Measurements from ENCODE around the gene DERL3. TPM values are rescaled to one million over a fixed set of nuclear protein-coding genes. Genes with fewer than 3 reads are reported as not detected.

Gene DERL3
- total RNA-seq, 1 donor from 2014 or later: 13.4 TPM

- DNase-seq: no peak
- Mint-ChIP-seq H3K27ac (no peak overlapping the region), H3K4me3 (no peak overlapping the region)
Observed at GRCh38 chr22:23832226-23833016, 6.4 kb downstream of the DERL3 start.

GRCh38 chr22:23831781-23832180 is 7.0 kb downstream of the DERL3 start:
- H3K27me3 Mint-ChIP-seq: no peaks in the 10 kb centered on the region
- peaks cover 30% of the 10 kb centered on the region for H3K36me3 Mint-ChIP-seq (ENCODE audit: low read depth)
- H3K9me3 Mint-ChIP-seq: no peaks in the 10 kb centered on the region
- peaks cover 5% of the 10 kb centered on the region for H3K4me1 Mint-ChIP-seq
- no peak for DNase-seq
- no peak overlapping the region for H3K27ac Mint-ChIP-seq
- intact Hi-C loops (cut with micrococcal nuclease): loop anchor here (10.0 kb wide), 1 partner anchor 117 kb away; no protein-coding TSS in a partner anchor
- H3K4me3 Mint-ChIP-seq: no peak overlapping the region

More at GRCh38 chr22:23832226-23833016, 6.4 kb downstream of the DERL3 start:
- H3K9me3 Mint-ChIP-seq: no peaks in the 10 kb centered on the region
- H3K36me3 Mint-ChIP-seq (ENCODE audit: low read depth): peaks cover 27% of the 10 kb centered on the region
- H3K4me1 Mint-ChIP-seq: peaks cover 7% of the 10 kb centered on the region
- intact Hi-C loops (cut with micrococcal nuclease): loop anchor here (10.0 kb wide), 1 partner anchor 118 kb away; no protein-coding TSS in a partner anchor
- no peaks in the 10 kb centered on the region for H3K27me3 Mint-ChIP-seq

DNA sequence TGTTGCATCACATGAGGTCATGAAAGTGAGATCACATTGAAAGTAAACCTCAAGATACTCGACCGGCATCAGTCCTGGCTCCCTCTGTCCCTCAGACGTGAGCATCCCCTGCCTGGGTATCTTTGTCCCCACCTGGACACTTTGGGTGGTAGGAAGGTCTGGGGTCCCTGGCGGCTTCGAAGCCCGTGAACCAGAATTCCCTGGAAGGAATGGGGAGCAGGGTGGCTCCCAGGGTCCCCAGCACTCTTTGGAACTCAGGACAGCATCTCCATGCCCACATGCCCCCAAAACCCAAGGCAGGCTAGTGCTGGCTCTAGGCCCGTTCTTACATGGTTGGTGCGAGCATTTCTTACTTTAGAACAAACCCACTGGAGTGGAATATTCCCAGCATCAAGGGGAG is 7.5 kb downstream of the DERL3 start:
- intact Hi-C loops (cut with micrococcal nuclease): loop anchor here (10.0 kb wide), 1 partner anchor 116 kb away; no protein-coding TSS in a partner anchor
- no peak overlapping the region for H3K4me3 Mint-ChIP-seq
- DNase-seq: no peak
- no peak overlapping the region for H3K27ac Mint-ChIP-seq
- no peaks in the 10 kb centered on the region for H3K27me3 Mint-ChIP-seq
- H3K4me1 Mint-ChIP-seq: peaks cover 8% of the 10 kb centered on the region
- H3K9me3 Mint-ChIP-seq: no peaks in the 10 kb centered on the region
- H3K36me3 Mint-ChIP-seq (ENCODE audit: low read depth): peaks cover 30% of the 10 kb centered on the region

GRCh38 chr22:23829845-23830372 is 8.9 kb downstream of the DERL3 start:
- Mint-ChIP-seq H3K27me3 (no peaks in the 10 kb centered on the region), H3K36me3 (ENCODE audit: low read depth) (peaks cover 35% of the 10 kb centered on the region), H3K4me3 (no peak overlapping the region), H3K27ac (peak overlapping the region; percentile 2), H3K4me1 (peaks cover 16% of the 10 kb centered on the region), H3K9me3 (no peaks in the 10 kb centered on the region)
- intact Hi-C loops (cut with micrococcal nuclease): loop anchor here (10.0 kb wide), 1 partner anchor 115 kb away; no protein-coding TSS in a partner anchor
- DNase-seq: no peak

DNA sequence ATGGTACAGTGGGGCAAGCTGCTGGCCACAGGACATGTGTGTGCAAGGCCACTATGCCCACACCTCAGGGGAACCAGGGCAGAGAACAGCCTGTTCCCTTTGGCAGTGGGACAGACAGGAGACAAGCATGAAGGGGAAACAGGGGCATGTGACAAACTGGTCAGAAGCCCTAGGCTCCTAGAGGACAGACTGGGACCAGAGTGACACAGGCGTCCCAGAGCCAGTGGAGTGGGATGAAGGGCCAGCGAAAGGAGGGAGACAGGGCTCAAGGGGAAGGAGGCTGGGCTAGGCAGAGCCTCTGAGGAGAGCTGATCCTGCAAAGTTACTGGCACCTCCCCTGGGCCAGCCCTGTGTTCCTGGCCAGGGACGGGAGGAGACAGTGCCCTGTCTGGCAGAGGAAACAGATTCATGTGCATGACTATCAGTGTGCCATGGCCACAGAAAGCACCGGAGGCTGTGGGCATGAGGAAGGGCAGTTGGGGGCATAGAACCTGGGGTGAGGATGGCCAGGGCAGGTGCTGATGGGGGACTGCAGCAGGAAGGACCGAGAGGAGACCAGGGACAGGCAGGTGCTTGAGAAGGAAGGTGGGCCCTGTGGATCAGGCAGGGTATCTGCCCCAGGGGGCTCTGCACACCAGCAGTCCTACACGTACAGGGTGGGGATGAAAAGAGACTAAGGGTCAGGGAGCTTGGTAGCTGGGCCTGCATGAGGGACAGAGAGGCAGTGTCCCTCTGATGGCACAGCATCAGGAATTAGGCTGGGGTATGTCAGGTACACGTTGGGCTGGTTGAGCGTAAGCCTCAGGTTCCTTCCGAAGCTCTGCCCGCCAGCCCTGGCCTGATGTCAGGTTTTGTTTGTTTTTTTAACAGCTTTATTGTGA is 9.8 kb downstream of the DERL3 start:
- Mint-ChIP-seq H3K27me3 (no peaks in the 10 kb centered on the region), H3K27ac (peak overlapping the region; percentile 65), H3K4me1 (peaks cover 16% of the 10 kb centered on the region), H3K4me3 (no peak overlapping the region), H3K9me3 (no peaks in the 10 kb centered on the region), H3K36me3 (ENCODE audit: low read depth) (peaks cover 39% of the 10 kb centered on the region)
- no peak for DNase-seq
- intact Hi-C loops (cut with micrococcal nuclease): no loop called here

GRCh38 chr22:23827351-23827995 is 11.3 kb downstream of the DERL3 start:
- H3K27me3 Mint-ChIP-seq: no peaks in the 10 kb centered on the region
- H3K9me3 Mint-ChIP-seq: no peaks in the 10 kb centered on the region
- intact Hi-C loops (cut with micrococcal nuclease): no loop called here
- no peak overlapping the region for H3K4me3 Mint-ChIP-seq
- no peak for DNase-seq
- H3K27ac Mint-ChIP-seq: no peak overlapping the region
- H3K4me1 Mint-ChIP-seq: peaks cover 20% of the 10 kb centered on the region
- peaks cover 45% of the 10 kb centered on the region for H3K36me3 Mint-ChIP-seq (ENCODE audit: low read depth)

DNA sequence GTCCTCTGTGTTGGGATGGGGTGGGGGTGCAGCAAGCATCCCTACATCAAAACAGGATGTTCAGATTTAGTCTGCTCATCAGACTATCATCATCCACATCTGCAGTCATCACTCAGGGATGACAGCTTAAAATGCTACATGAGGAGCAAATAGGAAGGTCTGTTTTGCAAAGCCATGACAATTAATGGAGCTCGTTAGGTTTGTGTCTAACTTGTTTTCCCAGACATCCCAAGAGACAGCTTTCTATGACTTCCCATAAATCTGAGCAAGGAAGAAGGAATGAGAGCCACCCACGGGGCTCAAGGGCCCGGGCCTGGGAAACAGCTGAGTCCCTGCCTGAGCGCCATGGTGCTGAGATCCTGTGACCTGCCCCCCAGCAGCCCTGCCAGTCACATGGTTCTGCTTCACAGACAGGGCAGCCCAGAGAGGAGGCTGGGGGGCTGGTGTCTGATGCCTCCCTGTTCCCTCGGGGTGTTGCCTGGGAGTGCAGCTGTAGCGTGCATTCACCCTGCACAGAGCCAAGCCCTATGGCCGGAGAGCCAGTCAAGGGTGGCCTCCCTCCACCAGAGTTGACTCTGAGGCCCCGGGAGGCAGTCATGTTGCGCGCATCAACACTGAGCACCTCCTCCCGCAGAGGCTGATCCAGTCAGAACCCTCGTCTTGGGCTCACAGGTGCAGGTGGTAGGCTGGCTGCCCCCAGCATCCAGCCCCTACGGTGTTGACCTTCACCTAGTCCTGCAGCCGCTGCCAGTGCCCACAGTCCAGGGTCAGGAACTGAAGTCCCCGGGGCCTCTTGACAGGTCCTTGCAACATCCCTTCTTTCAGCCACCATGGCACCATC is 12.1 kb downstream of the DERL3 start:
- H3K9me3 Mint-ChIP-seq: no peaks in the 10 kb centered on the region
- H3K36me3 Mint-ChIP-seq (ENCODE audit: low read depth): peaks cover 46% of the 10 kb centered on the region
- peak overlapping the region; percentile 16 for H3K4me3 Mint-ChIP-seq

DNA sequence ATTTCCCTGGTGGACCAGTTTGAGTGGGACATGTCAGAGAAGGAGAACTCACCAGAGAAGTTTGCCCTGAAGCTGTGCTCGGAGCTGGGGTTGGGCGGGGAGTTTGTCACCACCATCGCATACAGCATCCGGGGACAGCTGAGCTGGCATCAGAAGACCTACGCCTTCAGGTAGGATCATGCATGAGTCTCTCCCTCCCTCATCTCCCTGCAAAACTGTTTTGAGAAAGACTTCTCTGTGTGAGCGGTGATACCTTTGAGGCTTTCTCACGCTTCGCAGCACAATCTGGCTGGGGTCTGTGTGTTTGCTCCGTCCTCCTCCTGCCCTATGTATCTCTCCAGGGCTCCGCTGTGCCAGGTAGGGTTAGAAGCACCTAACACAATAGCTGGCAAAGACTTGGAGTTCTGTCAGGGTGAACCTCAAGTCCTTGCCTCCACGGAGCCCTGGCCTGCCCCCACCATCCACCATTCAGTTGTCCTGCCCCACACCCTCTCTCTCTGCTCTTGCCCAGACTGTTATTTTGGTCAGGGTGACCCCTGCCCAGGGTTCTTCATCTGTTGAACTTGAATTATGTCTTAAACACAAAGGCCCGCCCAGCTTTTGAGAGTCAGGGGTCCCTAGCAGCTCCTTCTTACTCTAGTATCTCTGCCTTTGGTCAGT is 13.4 kb downstream of the DERL3 start:
- Mint-ChIP-seq H3K4me3 (no peak overlapping the region), H3K27me3 (no peaks in the 10 kb centered on the region), H3K9me3 (no peaks in the 10 kb centered on the region), H3K36me3 (ENCODE audit: low read depth) (peaks cover 53% of the 10 kb centered on the region), H3K27ac (peak overlapping the region; percentile 89), H3K4me1 (peaks cover 27% of the 10 kb centered on the region)
- intact Hi-C loops (cut with micrococcal nuclease): no loop called here
- no peak for DNase-seq

More for the DNA sequence above, 12.1 kb downstream of the DERL3 start:
- Mint-ChIP-seq H3K4me1 (peaks cover 20% of the 10 kb centered on the region), H3K27me3 (no peaks in the 10 kb centered on the region), H3K27ac (peak overlapping the region; percentile 89)
- intact Hi-C loops (cut with micrococcal nuclease): no loop called here
- DNase-seq: no peak

DNA sequence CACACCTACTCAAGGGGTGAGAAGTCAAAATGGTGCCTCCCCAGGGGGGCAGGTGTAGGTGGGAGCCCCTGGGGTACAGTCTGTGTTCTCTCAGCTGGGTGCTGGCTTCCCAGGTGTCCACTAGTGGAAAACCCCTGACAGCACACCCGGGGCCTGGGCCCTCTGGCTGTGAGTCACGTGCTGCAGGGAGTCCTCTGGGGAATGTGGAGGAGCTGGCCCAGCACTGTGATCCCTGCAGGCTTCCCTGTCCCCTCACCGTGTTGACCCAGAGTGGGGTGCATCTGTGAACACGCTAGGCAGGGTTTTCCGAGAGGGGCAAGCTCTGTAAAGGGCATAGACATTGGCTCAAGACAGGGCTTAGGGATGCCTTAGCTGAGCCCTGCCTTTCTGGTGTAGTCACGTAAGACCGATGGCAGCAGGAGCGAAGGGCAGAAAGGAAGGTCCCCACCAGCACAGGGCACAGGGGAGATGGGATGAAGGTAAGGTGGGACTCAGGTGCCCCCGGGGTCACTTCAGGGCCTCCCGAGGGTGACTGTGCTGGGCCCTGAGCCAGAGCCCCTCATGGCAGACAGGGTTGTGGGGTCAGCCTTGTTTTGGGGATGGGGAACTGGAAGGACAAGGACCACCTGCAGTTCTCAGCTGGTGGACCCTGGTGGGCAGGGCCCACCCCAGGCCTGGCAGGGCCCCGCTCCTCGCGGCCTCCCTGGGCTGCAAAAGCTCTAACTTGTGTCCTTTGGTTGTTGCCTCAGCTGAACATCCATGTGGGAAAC is 14.1 kb downstream of the DERL3 start:
- intact Hi-C loops (cut with micrococcal nuclease): no loop called here
- H3K36me3 Mint-ChIP-seq (ENCODE audit: low read depth): peaks cover 52% of the 10 kb centered on the region

DNA sequence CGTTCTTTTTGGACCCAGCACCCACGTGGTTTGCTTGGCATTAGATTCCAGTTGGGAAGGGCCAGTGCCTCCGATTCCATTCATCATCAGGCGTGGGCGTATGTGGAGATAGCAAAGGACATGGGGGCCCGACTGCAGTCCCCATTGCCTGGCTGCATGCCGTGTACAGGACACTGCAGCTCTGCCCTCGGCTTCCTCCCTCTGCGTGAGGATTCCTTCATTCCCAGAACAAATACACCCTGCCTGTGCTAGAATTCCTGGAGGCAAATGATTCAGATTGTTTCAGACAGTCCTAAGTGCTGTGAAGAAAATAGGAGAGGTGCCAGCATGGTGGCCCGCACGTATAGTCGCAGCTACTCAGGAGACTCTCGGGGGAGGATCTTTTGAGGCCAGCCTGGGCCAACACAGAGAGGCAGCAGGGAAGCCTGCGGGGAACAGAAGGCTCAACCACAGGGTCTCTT is 15.4 kb downstream of the DERL3 start:
- Mint-ChIP-seq H3K9me3 (no peaks in the 10 kb centered on the region), H3K27ac (peak overlapping the region; percentile 39), H3K4me3 (no peak overlapping the region), H3K27me3 (no peaks in the 10 kb centered on the region), H3K4me1 (peaks cover 31% of the 10 kb centered on the region), H3K36me3 (ENCODE audit: low read depth) (peaks cover 53% of the 10 kb centered on the region)
- intact Hi-C loops (cut with micrococcal nuclease): no loop called here
- DNase-seq: no peak

More for the DNA sequence above, 14.1 kb downstream of the DERL3 start:
- Mint-ChIP-seq H3K27me3 (no peaks in the 10 kb centered on the region), H3K9me3 (no peaks in the 10 kb centered on the region), H3K4me1 (peaks cover 34% of the 10 kb centered on the region), H3K27ac (peak overlapping the region; percentile 83), H3K4me3 (no peak overlapping the region)
- no peak for DNase-seq

DNA sequence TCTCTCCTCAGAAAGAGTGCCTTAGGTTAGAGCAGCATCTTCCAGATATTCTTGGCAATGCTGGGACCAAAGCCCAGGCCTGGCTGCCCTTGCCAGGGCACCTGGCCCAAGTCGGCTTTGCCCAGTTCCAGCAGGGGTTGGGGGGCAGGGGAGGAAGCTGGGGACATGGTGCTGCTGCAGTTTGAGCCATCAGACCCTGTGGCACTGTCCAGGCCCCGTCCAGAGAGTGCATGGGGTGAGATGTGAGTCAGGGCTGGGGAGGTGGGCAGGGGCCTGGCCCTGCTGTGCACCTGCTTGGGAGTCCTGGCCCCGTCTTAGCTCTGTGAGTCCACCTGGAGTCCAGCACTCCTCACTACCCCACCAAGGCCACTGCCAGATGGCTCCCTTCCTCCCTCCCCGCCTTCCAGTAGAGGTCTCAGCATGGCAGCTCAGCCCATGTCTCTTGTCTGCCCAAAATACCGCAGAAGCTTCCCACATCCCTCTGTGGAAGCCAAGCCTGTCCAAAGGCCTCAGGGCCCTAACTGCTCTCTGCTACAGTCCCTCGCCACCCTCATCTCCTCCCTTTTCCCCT is 16.6 kb downstream of the DERL3 start:
- peaks cover 54% of the 10 kb centered on the region for H3K36me3 Mint-ChIP-seq (ENCODE audit: low read depth)
- no peak overlapping the region for H3K4me3 Mint-ChIP-seq
- no peaks in the 10 kb centered on the region for H3K9me3 Mint-ChIP-seq
- H3K4me1 Mint-ChIP-seq: peaks cover 31% of the 10 kb centered on the region
- intact Hi-C loops (cut with micrococcal nuclease): no loop called here
- H3K27ac Mint-ChIP-seq: peak overlapping the region; percentile 69
- no peaks in the 10 kb centered on the region for H3K27me3 Mint-ChIP-seq
- DNase-seq: no peak

All from activated CD4-positive, alpha-beta T cell treated with anti-CD3 and anti-CD28 coated beads, Interleukin-2, amount 10 ng/mL, durations not matched to agents 24 days and 14 days (primary cell).